CD14-positive monocyte (primary cell): ENCODE data around the gene ARL11. TPM values are rescaled to one million over a fixed set of nuclear protein-coding genes. Genes with fewer than 3 reads are reported as not detected.

Experiments used
- DNase-seq, 3 donors: peaks; one replicate each; pipeline ENCODE4 v3.0.0-alpha.2; 2011 to 2022
- H2AFZ ChIP-seq: 2 replicates; pipeline ENCODE4 v1.6.0; 2012; ENCODE audit warnings: mild to moderate bottlenecking, low read depth, low read length, inconsistent platforms; ENCODE audit not compliant: insufficient read depth, poor library complexity, severe bottlenecking
- H3K27ac ChIP-seq, 2 donors: 1 replicate in 1 of 2; 2 replicates in 1 of 2; pipeline ENCODE4 v1.5.1; 2012 to 2013; ENCODE audit warnings: low read length in 2 of 2, control low read depth in 1 of 2, inconsistent platforms in 1 of 2, low read depth in 1 of 2, mild to moderate bottlenecking in 1 of 2
- H3K27me3 ChIP-seq, 2 donors: one replicate each; pipeline versions ENCODE4 v1.6.0 to v1.6.1; 2011 to 2013; ENCODE audit warnings: low read length in 2 of 2; ENCODE audit not compliant: control insufficient read depth in 2 of 2, insufficient read depth in 2 of 2
- H3K36me3 ChIP-seq, 2 donors: replicated peaks in 1 of 2; 1 replicate in 1 of 2; 2 replicates in 1 of 2; pipeline versions ENCODE4 v1.5.1 to v1.6.1; 2012 to 2013; ENCODE audit warnings: low read length in 2 of 2, control low read depth in 1 of 2, inconsistent platforms in 1 of 2, mild to moderate bottlenecking in 1 of 2; ENCODE audit not compliant: insufficient read depth in 2 of 2, control insufficient read depth in 1 of 2
- H3K4me1 ChIP-seq, 2 donors: 1 replicate in 1 of 2; 2 replicates in 1 of 2; pipeline versions ENCODE4 v1.5.1 to v1.6.1; 2012 to 2013; ENCODE audit warnings: low read length in 2 of 2, control low read depth in 1 of 2, inconsistent platforms in 1 of 2, mild to moderate bottlenecking in 1 of 2, moderate library complexity in 1 of 2; ENCODE audit not compliant: insufficient read depth in 2 of 2, control insufficient read depth in 1 of 2
- H3K4me2 ChIP-seq: replicated peaks from 2 replicates; pipeline ENCODE3; 2012; ENCODE audit warnings: low read length, moderate library complexity, mild to moderate bottlenecking; ENCODE audit not compliant: poor library complexity, severe bottlenecking; ENCODE audit errors: extremely low read depth
- H3K4me3 ChIP-seq, 3 experiments: fragments of 200-600 bp in 1 of 3; sonication (generic) in 1 of 3; replicated peaks in 1 of 3; 1 replicate in 2 of 3; 2 replicates in 1 of 3; pipeline ENCODE4 v1.5.1; 2011 to 2013; ENCODE audit warnings: low read length in 3 of 3, mild to moderate bottlenecking in 3 of 3, control low read depth in 2 of 3, low read depth in 2 of 3, inconsistent platforms in 1 of 3, moderate library complexity in 1 of 3
- H3K79me2 ChIP-seq: 2 replicates; pipeline ENCODE4 v1.6.0; 2012; ENCODE audit warnings: mild to moderate bottlenecking, control low read depth, inconsistent platforms, low read length, moderate library complexity; ENCODE audit not compliant: insufficient read depth
- H3K9ac ChIP-seq: 2 replicates; pipeline ENCODE4 v1.6.0; 2017; ENCODE audit warnings: low read length, mild to moderate bottlenecking; ENCODE audit not compliant: insufficient read depth, poor library complexity, severe bottlenecking
- H3K9me3 ChIP-seq, 2 donors: replicated peaks in 1 of 2; 1 replicate in 1 of 2; 2 replicates in 1 of 2; pipeline versions ENCODE4 v1.5.1 to v1.6.1; 2012 to 2013; ENCODE audit warnings: low read length in 2 of 2, control low read depth in 1 of 2; ENCODE audit not compliant: control insufficient read depth in 1 of 2, insufficient read depth in 1 of 2
- H4K20me1 ChIP-seq: 2 replicates; pipeline ENCODE4 v1.6.0; 2012; ENCODE audit warnings: mild to moderate bottlenecking, low read length, control low read depth, moderate library complexity; ENCODE audit not compliant: insufficient read depth
- H3K27ac Mint-ChIP-seq, 7 donors: one replicate each; pipeline ENCODE4 v1.8.0; 2020; ENCODE audit warnings: mild to moderate bottlenecking in 7 of 7, mixed read lengths in 7 of 7, moderate library complexity in 6 of 7, inconsistent platforms in 2 of 7
- H3K27me3 Mint-ChIP-seq, 3 donors: one replicate each; pipeline ENCODE4 v1.8.0; 2021 to 2022; ENCODE audit warnings: low read depth in 3 of 3, mild to moderate bottlenecking in 3 of 3, mixed read lengths in 3 of 3, moderate library complexity in 3 of 3, inconsistent platforms in 1 of 3
- H3K36me3 Mint-ChIP-seq, 2 donors: one replicate each; pipeline ENCODE4 v1.8.0; 2020; ENCODE audit warnings: mixed read lengths in 2 of 2, inconsistent platforms in 1 of 2, mild to moderate bottlenecking in 1 of 2
- H3K4me1 Mint-ChIP-seq: one replicate; pipeline ENCODE4 v1.8.0; 2020; ENCODE audit warnings: mild to moderate bottlenecking, mixed read lengths
- H3K4me3 Mint-ChIP-seq, 2 donors: one replicate each; pipeline ENCODE4 v1.8.0; 2020; ENCODE audit warnings: mild to moderate bottlenecking in 2 of 2, mixed read lengths in 2 of 2, moderate library complexity in 1 of 2
- H3K9me3 Mint-ChIP-seq, 7 donors: one replicate each; pipeline ENCODE4 v1.8.0; 2020 to 2022; ENCODE audit warnings: mixed read lengths in 7 of 7, mild to moderate bottlenecking in 6 of 7, moderate library complexity in 6 of 7, inconsistent platforms in 2 of 7
- WGBS: methylation state at CpG from one replicate; pipeline ENCODE4 v1.1.5; 2013; ENCODE audit warnings: missing lambda C conversion rate; ENCODE audit not compliant: insufficient coverage; 5-methylcytosine and 5-hydroxymethylcytosine counted together
- intact Hi-C, 2 donors: fragments of 100-400 bp; cut with micrococcal nuclease; formaldehyde crosslinking; loops; one replicate each; pipeline versions ENCODE4 v1.15.0 to v1.15.1; 2023
- polyA plus RNA-seq, 3 donors: library from polyadenylated mRNA; depleted of rRNA in 1 of 3; unstranded in 2 of 3; stranded (reverse) in 1 of 3; fragments of 300-500 nt in 2 of 3; fragments of >200 nt in 1 of 3; fragmentation: Illumina TruSeq in 2 of 3; gene quantifications; 1 replicate in 2 of 3; 2 replicates in 1 of 3; pipeline ENCODE4 v1.2.3, GENCODE V29; 2012 to 2021
- TF ChIP-seq, protein P1 (sequence below): fragments of 200-600 bp; IDR thresholded peaks from one replicate; pipeline ENCODE4 v1.8.0; 2022; ENCODE audit warnings: antibody characterized with exemption, mild to moderate bottlenecking

The ARL11 gene
- polyA plus RNA-seq, 3 donors = 12.8 to 19.2 (median 15.2) TPM

DNA sequence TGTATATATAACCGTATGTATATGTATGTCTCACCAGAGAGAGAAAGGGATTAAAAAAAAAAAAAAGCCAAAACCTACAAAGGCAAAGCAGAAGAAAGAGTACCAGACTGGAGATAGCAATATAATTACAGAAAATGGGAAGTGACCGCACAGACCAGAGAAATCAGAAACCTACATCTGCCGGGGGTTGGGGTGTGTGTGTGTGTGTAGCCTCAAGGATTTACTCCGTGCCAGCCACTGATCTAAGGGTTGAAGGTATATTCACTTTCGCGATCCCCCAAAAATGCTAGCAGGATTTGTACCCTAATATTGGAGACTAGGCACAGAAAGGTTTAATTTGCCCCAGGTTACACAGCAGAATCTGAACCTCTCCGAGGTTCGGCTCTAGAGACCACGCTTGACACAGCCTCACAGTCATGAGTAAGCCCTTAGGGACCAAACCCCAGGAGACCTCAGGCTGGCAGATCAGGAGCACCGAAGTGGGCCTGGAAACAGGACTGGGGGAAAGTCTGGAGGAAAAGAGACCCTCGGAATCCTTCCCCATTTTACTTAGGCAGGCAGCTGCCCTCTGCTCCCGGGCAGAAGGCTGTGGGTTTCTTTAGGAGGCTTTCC is 14.8 kb downstream of the ARL11 start:
- peak; percentile 55 to 73 (median 69) for DNase-seq
- H3K27ac ChIP-seq = peak overlapping the region; percentile 91 to 93
- peak overlapping the region; percentile 62 for H2AFZ ChIP-seq
- peaks cover 67% of the 10 kb centered on the region for H3K4me1 Mint-ChIP-seq
- intact Hi-C loops = loop anchor here in 1 of 2 donors (2.0 kb wide), 1 partner anchor 14 kb away; the partner anchor contains the start of gene ARL11
- TF ChIP-seq, protein P1, sequence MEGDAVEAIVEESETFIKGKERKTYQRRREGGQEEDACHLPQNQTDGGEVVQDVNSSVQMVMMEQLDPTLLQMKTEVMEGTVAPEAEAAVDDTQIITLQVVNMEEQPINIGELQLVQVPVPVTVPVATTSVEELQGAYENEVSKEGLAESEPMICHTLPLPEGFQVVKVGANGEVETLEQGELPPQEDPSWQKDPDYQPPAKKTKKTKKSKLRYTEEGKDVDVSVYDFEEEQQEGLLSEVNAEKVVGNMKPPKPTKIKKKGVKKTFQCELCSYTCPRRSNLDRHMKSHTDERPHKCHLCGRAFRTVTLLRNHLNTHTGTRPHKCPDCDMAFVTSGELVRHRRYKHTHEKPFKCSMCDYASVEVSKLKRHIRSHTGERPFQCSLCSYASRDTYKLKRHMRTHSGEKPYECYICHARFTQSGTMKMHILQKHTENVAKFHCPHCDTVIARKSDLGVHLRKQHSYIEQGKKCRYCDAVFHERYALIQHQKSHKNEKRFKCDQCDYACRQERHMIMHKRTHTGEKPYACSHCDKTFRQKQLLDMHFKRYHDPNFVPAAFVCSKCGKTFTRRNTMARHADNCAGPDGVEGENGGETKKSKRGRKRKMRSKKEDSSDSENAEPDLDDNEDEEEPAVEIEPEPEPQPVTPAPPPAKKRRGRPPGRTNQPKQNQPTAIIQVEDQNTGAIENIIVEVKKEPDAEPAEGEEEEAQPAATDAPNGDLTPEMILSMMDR = no peak
- peak overlapping the region; percentile 96 to 99 (median 99) for H3K27ac Mint-ChIP-seq
- H4K20me1 ChIP-seq = no peaks in the 10 kb centered on the region
- 8% methylated on average over 5 of the region's 12 CpGs for WGBS
- peak overlapping the region; percentile 78 to 97 for H3K4me3 Mint-ChIP-seq
- H3K4me3 ChIP-seq = peak overlapping the region; percentile 47 to 80 (median 61)
- peaks cover 2 to 4% of the 10 kb centered on the region in 2 donors for H3K36me3 ChIP-seq
- no peaks in the 10 kb centered on the region for H3K9me3 ChIP-seq
- H3K9me3 Mint-ChIP-seq = peaks cover 0 to 1% (median 0%) of the 10 kb centered on the region in 7 donors
- peaks cover 57 to 77% of the 10 kb centered on the region in 2 donors for H3K4me1 ChIP-seq
- no peaks in the 10 kb centered on the region for H3K27me3 ChIP-seq
- peaks cover 20% of the 10 kb centered on the region for H3K79me2 ChIP-seq
- H3K4me2 ChIP-seq = peak overlapping the region; percentile 82
- H3K9ac ChIP-seq = peak overlapping the region; percentile 63
- H3K27me3 Mint-ChIP-seq = peaks cover 0 to 3% (median 1%) of the 10 kb centered on the region in 3 donors
- peaks cover 3 to 14% of the 10 kb centered on the region in 2 donors for H3K36me3 Mint-ChIP-seq

DNA sequence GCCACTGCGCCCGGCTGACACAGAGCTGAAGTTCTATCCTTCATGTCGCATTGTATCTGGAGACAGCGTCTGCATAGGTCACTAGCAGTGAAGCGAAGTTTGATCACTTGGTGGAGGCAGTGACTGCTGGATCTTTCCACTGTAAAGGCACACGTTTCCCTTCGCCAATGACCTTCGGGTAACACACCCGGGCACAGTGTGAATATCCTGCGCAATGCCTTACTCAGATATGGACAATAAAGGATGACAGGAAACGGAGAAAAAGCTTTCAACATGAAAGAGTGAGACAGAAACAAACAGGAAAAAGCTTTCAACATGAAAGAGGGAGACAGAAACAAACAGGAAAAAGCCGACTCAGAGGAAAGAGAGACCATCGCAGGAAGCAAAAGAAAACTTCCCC is 17.1 kb downstream of the ARL11 start:
- Histone ChIP-seq H3K4me2 (no peak overlapping the region), H3K27me3 (no peaks in the 10 kb centered on the region), H3K4me1 (peaks cover 46 to 64% of the 10 kb centered on the region in 2 donors), H4K20me1 (no peaks in the 10 kb centered on the region), H3K9me3 (no peaks in the 10 kb centered on the region), H3K27ac (peak overlapping the region in 1 of 2 donors; percentile 53), H3K4me3 (no peak overlapping the region), H3K79me2 (peaks cover 7% of the 10 kb centered on the region), H2AFZ (no peak overlapping the region), H3K9ac (no peak overlapping the region), H3K36me3 (no peaks in the 10 kb centered on the region)
- intact Hi-C loops = no loop called here
- peaks cover 52% of the 10 kb centered on the region for H3K4me1 Mint-ChIP-seq
- peaks cover 0 to 3% (median 1%) of the 10 kb centered on the region in 3 donors for H3K27me3 Mint-ChIP-seq
- peaks cover 0 to 1% (median 0%) of the 10 kb centered on the region in 7 donors for H3K9me3 Mint-ChIP-seq
- DNase-seq = no peak
- TF ChIP-seq, protein P1 = no peak
- WGBS = 96% methylated on average over 5 of the region's 13 CpGs
- H3K36me3 Mint-ChIP-seq = peaks cover 0 to 3% of the 10 kb centered on the region in 2 donors
- peak overlapping the region in 5 of 7 donors; percentile 8 to 79 (median 50) for H3K27ac Mint-ChIP-seq
- peak overlapping the region in 1 of 2 donors; percentile 52 for H3K4me3 Mint-ChIP-seq
